ENCODE results near the gene PLIN1.

GRCh38 chr15:89642106-89642505, 37.1 kb downstream of the PLIN1 start:
- no peak for TF ChIP-seq POLR2AphosphoS5 (IDR thresholded peaks at IDR 0.05; ENCODE audit: low read depth, low read length)
- TF ChIP-seq POLR2A (IDR thresholded peaks at IDR 0.05; ENCODE audit: low read depth, low read length): no peak
